HS-27A (cell line): ENCODE results near the gene FOXB1.

Experiments used
- DNase-seq: peaks from one replicate; pipeline ENCODE4 v3.0.0-alpha.2; 2012; ENCODE audit warnings: low read depth, missing footprints

The FOXB1 gene

GRCh38 chr15:60004009-60004845 lies at the start of gene FOXB1:
Gene FOXB1 (plus strand): TSS chr15:60004311. CDS start chr15:60004964, 653 bp downstream.
- DNase-seq = no peak

- DNase-seq = no peak
Measured at GRCh38 chr15:59958288-59958687, 45.8 kb upstream of the FOXB1 start.

GRCh38 chr15:59960318-59960717 lies 43.8 kb upstream of the FOXB1 start:
- DNase-seq = no peak

GRCh38 chr15:59963322-59963721 lies 40.8 kb upstream of the FOXB1 start:
- DNase-seq = no peak

- DNase-seq = no peak
Measured at GRCh38 chr15:59963925-59964324, 40.2 kb upstream of the FOXB1 start.

- DNase-seq = no peak
Measured at GRCh38 chr15:59965741-59966140, 38.4 kb upstream of the FOXB1 start.

- DNase-seq = no peak
Measured at GRCh38 chr15:59966262-59966661, 37.8 kb upstream of the FOXB1 start.

- no peak for DNase-seq
Measured at GRCh38 chr15:59968314-59968713, 35.8 kb upstream of the FOXB1 start.

GRCh38 chr15:59972241-59972640 lies 31.9 kb upstream of the FOXB1 start:
- DNase-seq = no peak

- no peak for DNase-seq
Measured at GRCh38 chr15:59976480-59977271, 27.4 kb upstream of the FOXB1 start.

- no peak for DNase-seq
Measured at GRCh38 chr15:59991834-59992233, 12.3 kb upstream of the FOXB1 start.

- DNase-seq = no peak
Measured at GRCh38 chr15:59993041-59993750, 10.9 kb upstream of the FOXB1 start.

GRCh38 chr15:59993950-59994401 lies 10.1 kb upstream of the FOXB1 start:
- no peak for DNase-seq

- no peak for DNase-seq
Measured at GRCh38 chr15:59994526-59994887, 9.6 kb upstream of the FOXB1 start.

- DNase-seq = no peak
Measured at GRCh38 chr15:59994888-59995557, 9.1 kb upstream of the FOXB1 start.

- DNase-seq = no peak
Measured at GRCh38 chr15:59995568-59996297, 8.4 kb upstream of the FOXB1 start.

GRCh38 chr15:59996298-59997041 lies 7.6 kb upstream of the FOXB1 start:
- DNase-seq = no peak

- DNase-seq = no peak
Measured at GRCh38 chr15:59997070-59997701, 6.9 kb upstream of the FOXB1 start.

- no peak for DNase-seq
Measured at GRCh38 chr15:59998305-59998949, 5.7 kb upstream of the FOXB1 start.
